NCI-H748 (cell line): ENCODE measurements around the gene NINJ2.

ENCODE experiments used
- DNase-seq: peaks from one replicate; lab custom pipeline; 2025; ENCODE audit not compliant: unreplicated experiment; lab: John Stamatoyannopoulos, UW

The NINJ2 gene

GRCh38 chr12:535396-535795 lies 127.8 kb downstream of the NINJ2 start:
- DNase-seq = no peak

- no peak for DNase-seq
Observed at GRCh38 chr12:534216-534615, 129.0 kb downstream of the NINJ2 start.

- DNase-seq = no peak
Observed at GRCh38 chr12:533718-534117, 129.5 kb downstream of the NINJ2 start.

- no peak for DNase-seq
Observed at GRCh38 chr12:532908-533565, 130.2 kb downstream of the NINJ2 start.

GRCh38 chr12:531951-532585 lies 131.2 kb downstream of the NINJ2 start:
- DNase-seq = no peak

- DNase-seq = no peak
Observed at GRCh38 chr12:530821-531220, 132.4 kb downstream of the NINJ2 start.

GRCh38 chr12:530308-530707 lies 132.9 kb downstream of the NINJ2 start:
- DNase-seq = no peak

- DNase-seq = no peak
Observed at GRCh38 chr12:527729-528128, 135.5 kb downstream of the NINJ2 start.

GRCh38 chr12:527241-527640 lies 136.0 kb downstream of the NINJ2 start:
- no peak for DNase-seq

GRCh38 chr12:526089-526488 lies 137.2 kb downstream of the NINJ2 start:
- DNase-seq = no peak

- DNase-seq = no peak
Observed at GRCh38 chr12:524167-524951, 138.9 kb downstream of the NINJ2 start.

- DNase-seq = no peak
Observed at GRCh38 chr12:522692-523378, 140.4 kb downstream of the NINJ2 start.

GRCh38 chr12:520119-520518 lies 143.1 kb downstream of the NINJ2 start:
- DNase-seq = no peak

- no peak for DNase-seq
Observed at GRCh38 chr12:517538-517937, 145.7 kb downstream of the NINJ2 start.
